Measurements from ENCODE around the gene CACNA1E. TPM values are rescaled to one million over a fixed set of nuclear protein-coding genes. Genes with fewer than 3 reads are reported as not detected.
A peak's percentile ranks its signal among the peaks of the same experiment; 100 is the strongest.

Gene CACNA1E
- total and polyA plus RNA-seq, 2 of the 13 experiments (the other 11 are each of a cell fraction or from before 2014, with no cell fraction given) = not detected

- TF ChIP-seq MAX (IDR thresholded peaks at IDR 0.05) = no peak
- in situ Hi-C loops (cut with HindIII; ENCODE audit: extremely low pct_ligation_motif_present, low pct_unique_long_range_greater_than_20kb) (no loop called here), intact Hi-C loops (cut with micrococcal nuclease; ENCODE audit: unreplicated experiment) (no loop called here)
- no peaks in the 10 kb centered on the region for H3K36me3 ChIP-seq (replicated peaks in 1 of 2; ENCODE audit: control insufficient read depth in 1 of 2, insufficient read depth in 2 of 2, low read length in 2 of 2)
- H3K27ac ChIP-seq (ENCODE audit: extremely low read length, insufficient read depth, low read length) = no peak overlapping the region
- no peak overlapping the region for H3K4me2 ChIP-seq (ENCODE audit: low read depth, low read length)
- ChIA-PET CTCF (ENCODE audit: low intra/inter-chr PET ratio, low total read pairs) (no interaction called here), POLR2A (no interaction called here)
- H3K27me3 ChIP-seq (ENCODE audit: control insufficient read depth in 1 of 2, insufficient read depth in 2 of 2, low read length in 2 of 2) = no peaks in the 10 kb centered on the region; a peak in 1 of 5 replicates
- no peak overlapping the region for H3K9ac ChIP-seq (ENCODE audit: insufficient read depth, low read depth, low read length)
- H3K79me2 ChIP-seq (ENCODE audit: insufficient read depth, low read length) = no peaks in the 10 kb centered on the region
- H3K4me3 ChIP-seq (replicated peaks in 1 of 3; ENCODE audit: insufficient read depth in 1 of 3, low read depth in 2 of 3, low read length in 3 of 3) = no peak overlapping the region
- ATAC-seq (no peak), FAIRE-seq (no peak), DNase-seq (ENCODE audit: low spot score) (no peak)
- WGBS (ENCODE audit: low lambda C conversion rate) = 29% methylated on average over 8 of the region's 8 CpGs
- H3K9me3 ChIP-seq (ENCODE audit: low read length) = no peaks in the 10 kb centered on the region
- no peaks in the 10 kb centered on the region for H3K4me1 ChIP-seq (ENCODE audit: insufficient read depth, low read length)
- BruUV-seq (replicated peaks) = no TSS peak
- no peaks in the 10 kb centered on the region for H4K20me1 ChIP-seq (ENCODE audit: insufficient read depth, low read length)
- H2AFZ ChIP-seq (ENCODE audit: low read length) = no peak overlapping the region
Observed at GRCh38 chr1:181577475-181577874, 94.2 kb downstream of the CACNA1E start.

GRCh38 chr1:181583598-181583997 is 100.3 kb downstream of the CACNA1E start:
- no peak for FAIRE-seq
- no peaks in the 10 kb centered on the region for H3K4me1 ChIP-seq (ENCODE audit: insufficient read depth, low read length)
- H3K4me2 ChIP-seq (ENCODE audit: low read depth, low read length) = no peak overlapping the region
- BruUV-seq (replicated peaks) = no TSS peak
- POLR2A ChIA-PET = no interaction called here
- H3K79me2 ChIP-seq (ENCODE audit: insufficient read depth, low read length) = no peaks in the 10 kb centered on the region
- no peak overlapping the region for H2AFZ ChIP-seq (ENCODE audit: low read length)
- peak; percentile 6 for DNase-seq (ENCODE audit: low spot score)
- H3K36me3 ChIP-seq (replicated peaks in 1 of 2; ENCODE audit: control insufficient read depth in 1 of 2, insufficient read depth in 2 of 2, low read length in 2 of 2) = no peaks in the 10 kb centered on the region
- in situ Hi-C loops (cut with HindIII; ENCODE audit: extremely low pct_ligation_motif_present, low pct_unique_long_range_greater_than_20kb) (no loop called here), intact Hi-C loops (cut with micrococcal nuclease; ENCODE audit: unreplicated experiment) (no loop called here)
- H3K9ac ChIP-seq (ENCODE audit: insufficient read depth, low read depth, low read length) = no peak overlapping the region
- WGBS (ENCODE audit: low lambda C conversion rate) = 2% methylated on average over 3 of the region's 3 CpGs
- peak; percentile 61; the same call in 2 of the 3 replicates for ATAC-seq
- H3K27ac ChIP-seq (ENCODE audit: extremely low read length, insufficient read depth, low read length) = no peak overlapping the region
- CTCF ChIA-PET (ENCODE audit: low intra/inter-chr PET ratio, low total read pairs) = no interaction called here
- H4K20me1 ChIP-seq (ENCODE audit: insufficient read depth, low read length) = no peaks in the 10 kb centered on the region
- no peak overlapping the region for H3K4me3 ChIP-seq (replicated peaks in 1 of 3; ENCODE audit: insufficient read depth in 1 of 3, low read depth in 2 of 3, low read length in 3 of 3)
- 0 out of 5 replicates have a peak, but pooled peaks cover 0 to 4% of the 10 kb centered on the region in 2 experiments for H3K27me3 ChIP-seq (ENCODE audit: control insufficient read depth in 1 of 2, insufficient read depth in 2 of 2, low read length in 2 of 2)
- TF ChIP-seq CTCF (CRISPR knock-in tag; IDR thresholded peaks at IDR 0.05) (peak; percentile 39), ZSCAN30 (CRISPR knock-in tag; IDR thresholded peaks at IDR 0.05) (no peak), TEAD3 (CRISPR knock-in tag; optimal IDR thresholded peaks at IDR 0.05; ENCODE audit: borderline replicate concordance) (peak; percentile 98)
- H3K9me3 ChIP-seq (ENCODE audit: low read length) = no peaks in the 10 kb centered on the region

Data from HepG2 (cell line).